Chondrocyte (in vitro differentiated cells): ENCODE measurements around the gene HSPA2. TPM values are rescaled to one million over a fixed set of nuclear protein-coding genes. Genes with fewer than 3 reads are reported as not detected.
A peak's percentile ranks its signal among the peaks of the same experiment; 100 is the strongest.

ENCODE experiments used
- DNase-seq: peaks from one replicate; pipeline ENCODE4 v3.0.0; 2021; ENCODE audit warnings: mixed read lengths, low spot score
- H3K27ac Mint-ChIP-seq: one replicate; pipeline ENCODE4 v1.8.0; 2021; ENCODE audit warnings: mild to moderate bottlenecking, moderate library complexity, mixed read lengths; ENCODE audit not compliant: unreplicated experiment
- H3K27me3 Mint-ChIP-seq: 2 replicates; pipeline ENCODE4 v1.8.0; 2021; ENCODE audit warnings: low read depth, mixed read lengths
- H3K36me3 Mint-ChIP-seq: 2 replicates; pipeline ENCODE4 v1.8.0; 2021; ENCODE audit warnings: low read depth, mixed read lengths
- H3K4me1 Mint-ChIP-seq: 2 replicates; pipeline ENCODE4 v1.8.0; 2021; ENCODE audit warnings: low read depth, mild to moderate bottlenecking, mixed read lengths
- H3K4me3 Mint-ChIP-seq: one replicate; pipeline ENCODE4 v1.8.0; 2021; ENCODE audit warnings: mild to moderate bottlenecking, moderate library complexity, mixed read lengths; ENCODE audit not compliant: unreplicated experiment
- H3K9me3 Mint-ChIP-seq: 2 replicates; pipeline ENCODE4 v1.8.0; 2021; ENCODE audit warnings: low read depth, mixed read lengths
- CTCF ChIP-seq: fragments of 200-600 bp; sonication (generic); IDR thresholded peaks from 2 replicates; pipeline ENCODE4 v1.5.0; 2021; ENCODE audit warnings: antibody characterized with exemption, mild to moderate bottlenecking, moderate library complexity
- total RNA-seq: library from RNA; stranded (reverse); gene quantifications from 3 replicates; pipeline ENCODE4 v1.2.1, GENCODE V29; 2021

HSPA2 gene
- total RNA-seq, 1 donor from 2014 or later = 1.7 TPM

GRCh38 chr14:64500088-64500487, 40.5 kb upstream of the HSPA2 start:
- peaks cover 33% of the 10 kb centered on the region for H3K4me1 Mint-ChIP-seq
- H3K4me3 Mint-ChIP-seq = no peak overlapping the region
- no peak for DNase-seq
- H3K36me3 Mint-ChIP-seq = peaks cover 2% of the 10 kb centered on the region
- H3K27me3 Mint-ChIP-seq = no peaks in the 10 kb centered on the region
- no peaks in the 10 kb centered on the region for H3K9me3 Mint-ChIP-seq
- TF ChIP-seq CTCF = no peak
- H3K27ac Mint-ChIP-seq = no peak overlapping the region

GRCh38 chr14:64501411-64502171, 39.0 kb upstream of the HSPA2 start:
- no peak for DNase-seq
- Mint-ChIP-seq H3K36me3 (no peaks in the 10 kb centered on the region), H3K4me3 (peak overlapping the region; percentile 43), H3K27me3 (no peaks in the 10 kb centered on the region), H3K27ac (peak overlapping the region; percentile 63), H3K9me3 (no peaks in the 10 kb centered on the region), H3K4me1 (peaks cover 46% of the 10 kb centered on the region)
- peak; percentile 41 for TF ChIP-seq CTCF

GRCh38 chr14:64502456-64502855, 38.1 kb upstream of the HSPA2 start:
- H3K4me1 Mint-ChIP-seq = peaks cover 55% of the 10 kb centered on the region
- H3K27ac Mint-ChIP-seq = peak overlapping the region; percentile 93
- peak overlapping the region; percentile 84 for H3K4me3 Mint-ChIP-seq
- no peaks in the 10 kb centered on the region for H3K9me3 Mint-ChIP-seq
- no peak for TF ChIP-seq CTCF
- no peak for DNase-seq
- H3K36me3 Mint-ChIP-seq = no peaks in the 10 kb centered on the region
- H3K27me3 Mint-ChIP-seq = no peaks in the 10 kb centered on the region

GRCh38 chr14:64502887-64503433, 37.6 kb upstream of the HSPA2 start:
- Mint-ChIP-seq H3K36me3 (peaks cover 2% of the 10 kb centered on the region), H3K27me3 (no peaks in the 10 kb centered on the region), H3K27ac (peak overlapping the region; percentile 93), H3K9me3 (no peaks in the 10 kb centered on the region), H3K4me3 (peak overlapping the region; percentile 84), H3K4me1 (peaks cover 55% of the 10 kb centered on the region)
- no peak for TF ChIP-seq CTCF
- DNase-seq = no peak

- no peaks in the 10 kb centered on the region for H3K9me3 Mint-ChIP-seq
- TF ChIP-seq CTCF = no peak
- peaks cover 60% of the 10 kb centered on the region for H3K4me1 Mint-ChIP-seq
- H3K4me3 Mint-ChIP-seq = peak within 1 kb of the TSS; percentile 84
- H3K27ac Mint-ChIP-seq = peak within 1 kb of the TSS; percentile 100
- no peaks in the 10 kb centered on the region for H3K27me3 Mint-ChIP-seq
- peaks cover 2% of the 10 kb centered on the region for H3K36me3 Mint-ChIP-seq
- DNase-seq = peak; percentile 97
Measured at GRCh38 chr14:64503434-64504309, 36.9 kb upstream of the HSPA2 start, which contains the start of gene ZBTB25. Gene ZBTB25 (minus strand): TSS chr14:64503838. CDS start chr14:64490533, 13,305 bp downstream.
